PC-9 (cell line): ENCODE data around the gene PRSS1. TPM values are rescaled to one million over a fixed set of nuclear protein-coding genes. Genes with fewer than 3 reads are reported as not detected.
A peak's percentile ranks its signal among the peaks of the same experiment; 100 is the strongest.

Experiments
- BruUV-seq: library from RNA; stranded (reverse); fragments of 400-500 nt; replicated peaks from 2 replicates; lab custom pipeline; 2021; lab: Mats Ljungman, UMichigan
- CTCF ChIA-PET: fragments of 300-600 bp; sonication (Branson Sonifier 250); formaldehyde crosslinking; loops from one replicate; lab custom pipeline; 2022; ENCODE audit warnings: antibody characterized with exemption; lab: Charles Lee
- POLR2A ChIA-PET: fragments of 300-600 bp; sonication (Branson Sonifier 250); formaldehyde crosslinking; loops from one replicate; lab custom pipeline; 2022; ENCODE audit warnings: antibody characterized with exemption; ENCODE audit not compliant: unreplicated experiment; lab: Charles Lee
- DNase-seq, 2 experiments: peaks; one replicate each; pipeline versions ENCODE4 v3.0.0 to v3.0.0-alpha.2; 2015 to 2022; ENCODE audit warnings: mixed read lengths in 1 of 2
- H2AFZ ChIP-seq: fragments of 200-600 bp; sonication (generic); 2 replicates; pipeline ENCODE4 v1.8.1; 2017; ENCODE audit warnings: antibody characterized with exemption
- H3F3A ChIP-seq: fragments of 200-600 bp; sonication (generic); 2 replicates; pipeline ENCODE4 v1.8.1; 2017; ENCODE audit warnings: antibody characterized with exemption, mild to moderate bottlenecking, low read depth; ENCODE audit not compliant: insufficient read depth
- H3K27ac ChIP-seq: fragments of 200-600 bp; sonication (generic); 2 replicates; pipeline ENCODE4 v1.6.1; 2016; ENCODE audit warnings: mixed run types
- H3K27me3 ChIP-seq: fragments of 200-600 bp; sonication (generic); 2 replicates; pipeline ENCODE4 v1.6.1; 2016; ENCODE audit warnings: low read depth, mixed run types; ENCODE audit not compliant: insufficient read depth
- H3K36me3 ChIP-seq: fragments of 200-600 bp; sonication (generic); 2 replicates; pipeline ENCODE4 v1.6.1; 2016; ENCODE audit warnings: low read depth, mixed run types
- H3K4me1 ChIP-seq: fragments of 200-600 bp; sonication (generic); replicated peaks from 2 replicates; pipeline ENCODE4 v1.6.1; 2016; ENCODE audit warnings: mixed run types; ENCODE audit not compliant: insufficient read depth
- H3K4me2 ChIP-seq: fragments of 200-600 bp; sonication (generic); 2 replicates; pipeline ENCODE4 v1.6.1; 2017; ENCODE audit warnings: mixed run types
- H3K4me3 ChIP-seq: fragments of 200-600 bp; sonication (generic); 2 replicates; pipeline ENCODE4 v1.6.1; 2016; ENCODE audit warnings: mixed run types
- H3K79me2 ChIP-seq: fragments of 200-600 bp; sonication (generic); 2 replicates; pipeline ENCODE4 v1.6.1; 2017; ENCODE audit warnings: low read depth, mixed run types
- H3K9me2 ChIP-seq: fragments of 200-600 bp; sonication (generic); 2 replicates; pipeline ENCODE4 v1.8.1; 2017; ENCODE audit warnings: mild to moderate bottlenecking; ENCODE audit not compliant: insufficient read depth
- H3K9me3 ChIP-seq: fragments of 200-600 bp; sonication (generic); 2 replicates; pipeline ENCODE4 v1.8.1; 2016; ENCODE audit warnings: low read depth; ENCODE audit not compliant: insufficient read depth
- H4K20me1 ChIP-seq: fragments of 200-600 bp; sonication (generic); 2 replicates; pipeline ENCODE4 v1.8.1; 2017; ENCODE audit not compliant: insufficient read depth
- EZH2 ChIP-seq: fragments of 200-600 bp; sonication (generic); IDR thresholded peaks from 2 replicates; pipeline ENCODE4 v1.8.0; 2017; ENCODE audit warnings: antibody characterized with exemption, low read depth
- intact Hi-C: fragments of 100-400 bp; cut with micrococcal nuclease; formaldehyde crosslinking; loops from one replicate; pipeline ENCODE4 v1.10.0; 2022; ENCODE audit not compliant: unreplicated experiment
- total RNA-seq: library from RNA; stranded (reverse); gene quantifications from 2 replicates; pipeline ENCODE4 v1.2.3, GENCODE V29; 2021
- TF ChIP-seq, protein P1 (sequence below): fragments of 200-600 bp; sonication (generic); conservative IDR thresholded peaks from 2 replicates; pipeline ENCODE4 v1.6.1; 2017; ENCODE audit warnings: mixed run types, antibody characterized with exemption, mild to moderate bottlenecking, moderate library complexity

The PRSS1 gene
- total RNA-seq, 1 experiment from 2014 or later, result 0.94 TPM

DNA sequence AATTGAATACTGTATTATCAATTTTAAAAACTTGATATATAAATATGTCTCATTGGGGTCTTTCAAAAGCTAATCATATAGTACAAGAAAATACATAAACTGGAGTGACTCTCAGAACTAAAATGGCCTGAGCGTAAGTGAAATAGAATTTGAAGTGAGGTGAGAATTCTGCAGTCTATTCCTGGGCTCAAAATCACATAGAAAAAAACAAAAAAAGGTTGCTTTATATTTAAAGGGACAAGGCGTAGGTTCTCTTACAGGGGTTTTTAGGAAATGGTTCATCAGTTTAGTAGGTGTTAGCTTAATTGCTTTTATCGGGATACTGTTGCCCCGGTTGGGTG is 36.7 kb upstream of the PRSS1 start:
- DNase-seq, result no peak
- ChIA-PET POLR2A (interaction anchor here (0.6 kb wide), 1 partner anchor 283 kb away, joined by 5 read pairs; no protein-coding TSS in a partner anchor), CTCF (no interaction called here)
- intact Hi-C loops, result loop anchor here (1.0 to 5.0 kb wide), 2 partner anchors 71 to 295 kb away; no protein-coding TSS in a partner anchor
- H2AFZ ChIP-seq, result no peak overlapping the region
- no peaks in the 10 kb centered on the region for H3K27me3 ChIP-seq
- H3K27ac ChIP-seq, result no peak overlapping the region
- TF ChIP-seq, protein P1, sequence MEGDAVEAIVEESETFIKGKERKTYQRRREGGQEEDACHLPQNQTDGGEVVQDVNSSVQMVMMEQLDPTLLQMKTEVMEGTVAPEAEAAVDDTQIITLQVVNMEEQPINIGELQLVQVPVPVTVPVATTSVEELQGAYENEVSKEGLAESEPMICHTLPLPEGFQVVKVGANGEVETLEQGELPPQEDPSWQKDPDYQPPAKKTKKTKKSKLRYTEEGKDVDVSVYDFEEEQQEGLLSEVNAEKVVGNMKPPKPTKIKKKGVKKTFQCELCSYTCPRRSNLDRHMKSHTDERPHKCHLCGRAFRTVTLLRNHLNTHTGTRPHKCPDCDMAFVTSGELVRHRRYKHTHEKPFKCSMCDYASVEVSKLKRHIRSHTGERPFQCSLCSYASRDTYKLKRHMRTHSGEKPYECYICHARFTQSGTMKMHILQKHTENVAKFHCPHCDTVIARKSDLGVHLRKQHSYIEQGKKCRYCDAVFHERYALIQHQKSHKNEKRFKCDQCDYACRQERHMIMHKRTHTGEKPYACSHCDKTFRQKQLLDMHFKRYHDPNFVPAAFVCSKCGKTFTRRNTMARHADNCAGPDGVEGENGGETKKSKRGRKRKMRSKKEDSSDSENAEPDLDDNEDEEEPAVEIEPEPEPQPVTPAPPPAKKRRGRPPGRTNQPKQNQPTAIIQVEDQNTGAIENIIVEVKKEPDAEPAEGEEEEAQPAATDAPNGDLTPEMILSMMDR, result peak; percentile 29; the same call in 1 of the 2 replicates
- no peak for TF ChIP-seq EZH2
- H3K4me1 ChIP-seq, result no peaks in the 10 kb centered on the region
- H3K4me2 ChIP-seq, result no peak overlapping the region
- H3K79me2 ChIP-seq, result no peaks in the 10 kb centered on the region
- no TSS peak for BruUV-seq
- H3K9me3 ChIP-seq, result no peaks in the 10 kb centered on the region
- no peaks in the 10 kb centered on the region for H3K9me2 ChIP-seq
- no peak overlapping the region for H3K4me3 ChIP-seq
- no peaks in the 10 kb centered on the region for H4K20me1 ChIP-seq
- H3F3A ChIP-seq, result no peaks in the 10 kb centered on the region
- no peaks in the 10 kb centered on the region for H3K36me3 ChIP-seq

DNA sequence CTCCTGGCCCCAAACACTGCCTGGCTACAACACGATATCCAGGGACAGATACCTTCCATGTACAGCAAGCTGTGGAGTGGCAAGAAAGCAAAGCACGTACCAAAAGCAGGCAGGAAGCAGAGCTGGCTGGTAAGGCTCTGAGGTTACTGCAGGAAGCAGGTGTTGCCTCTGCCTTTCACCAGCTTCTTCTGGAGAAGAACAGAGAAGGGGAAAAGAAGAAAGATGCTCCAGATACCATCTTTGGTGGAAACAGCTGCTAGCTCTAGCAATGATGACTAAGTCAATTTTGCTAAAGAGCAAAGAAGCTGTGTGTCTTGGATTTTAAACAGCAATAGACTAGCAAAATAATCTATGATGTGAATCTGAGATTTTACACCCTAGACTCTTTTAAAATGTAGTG is 34.9 kb upstream of the PRSS1 start:
- H3K4me1 ChIP-seq, result no peaks in the 10 kb centered on the region
- intact Hi-C loops, result loop anchor here (5.0 kb wide), 1 partner anchor 293 kb away; no protein-coding TSS in a partner anchor
- no peak overlapping the region for H3K4me2 ChIP-seq
- H3F3A ChIP-seq, result no peaks in the 10 kb centered on the region
- no peak overlapping the region for H3K27ac ChIP-seq
- DNase-seq, result no peak
- BruUV-seq, result no TSS peak
- no peak for TF ChIP-seq EZH2
- TF ChIP-seq, protein P1, result no peak
- POLR2A ChIA-PET, result no interaction called here
- CTCF ChIA-PET, result interaction anchor here (0.5 to 1.2 kb wide), 2 partner anchors 69 to 293 kb away, joined by 3 to 5 read pairs; no protein-coding TSS in a partner anchor
- H3K36me3 ChIP-seq, result no peaks in the 10 kb centered on the region
- H3K9me3 ChIP-seq, result no peaks in the 10 kb centered on the region
- H3K4me3 ChIP-seq, result no peak overlapping the region
- no peak overlapping the region for H2AFZ ChIP-seq
- no peaks in the 10 kb centered on the region for H4K20me1 ChIP-seq
- H3K27me3 ChIP-seq, result no peaks in the 10 kb centered on the region
- no peaks in the 10 kb centered on the region for H3K79me2 ChIP-seq
- H3K9me2 ChIP-seq, result no peaks in the 10 kb centered on the region

DNA sequence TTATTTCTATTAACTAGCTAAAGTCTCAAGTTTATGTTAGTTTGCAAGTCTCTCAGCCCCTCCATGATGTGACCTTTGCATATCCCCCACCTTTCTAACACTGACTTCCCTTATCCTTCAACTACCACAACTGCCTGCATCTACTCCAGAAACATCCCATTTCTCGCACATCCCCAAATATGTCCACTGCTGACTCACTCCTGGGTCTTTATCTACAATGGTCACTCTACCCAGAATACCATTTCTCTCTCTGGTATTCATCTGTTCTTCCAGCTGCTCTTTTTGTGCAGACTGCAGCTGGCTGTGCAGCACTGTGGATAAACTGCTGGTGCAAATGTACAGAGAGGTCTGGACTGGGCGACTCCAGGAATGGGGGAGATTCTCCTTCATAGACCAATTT is 32.7 kb upstream of the PRSS1 start:
- Histone ChIP-seq H3K27me3 (no peaks in the 10 kb centered on the region), H3F3A (no peaks in the 10 kb centered on the region), H4K20me1 (no peaks in the 10 kb centered on the region), H3K4me2 (no peak overlapping the region), H3K9me2 (no peaks in the 10 kb centered on the region), H3K27ac (no peak overlapping the region), H3K9me3 (no peaks in the 10 kb centered on the region), H3K79me2 (no peaks in the 10 kb centered on the region), H3K36me3 (no peaks in the 10 kb centered on the region), H2AFZ (no peak overlapping the region), H3K4me3 (no peak overlapping the region), H3K4me1 (no peaks in the 10 kb centered on the region)
- CTCF ChIA-PET, result no interaction called here
- POLR2A ChIA-PET, result no interaction called here
- no peak for DNase-seq
- TF ChIP-seq EZH2, result no peak
- TF ChIP-seq, protein P1, result no peak
- intact Hi-C loops, result no loop called here
- no TSS peak for BruUV-seq
